DMS53 treated with DMSO at 0.1 percent for 48 hours (cell line): ENCODE results near the gene TSSK3.
"Not testable (repeated sequence)": the region's sequence is repeated elsewhere in the genome, so short reads cannot be mapped to it uniquely, and the experiment has no call there.

ENCODE experiments used
- DNase-seq: peaks from one replicate; lab custom pipeline; 2025; ENCODE audit not compliant: unreplicated experiment; lab: John Stamatoyannopoulos, UW

TSSK3 gene

DNA sequence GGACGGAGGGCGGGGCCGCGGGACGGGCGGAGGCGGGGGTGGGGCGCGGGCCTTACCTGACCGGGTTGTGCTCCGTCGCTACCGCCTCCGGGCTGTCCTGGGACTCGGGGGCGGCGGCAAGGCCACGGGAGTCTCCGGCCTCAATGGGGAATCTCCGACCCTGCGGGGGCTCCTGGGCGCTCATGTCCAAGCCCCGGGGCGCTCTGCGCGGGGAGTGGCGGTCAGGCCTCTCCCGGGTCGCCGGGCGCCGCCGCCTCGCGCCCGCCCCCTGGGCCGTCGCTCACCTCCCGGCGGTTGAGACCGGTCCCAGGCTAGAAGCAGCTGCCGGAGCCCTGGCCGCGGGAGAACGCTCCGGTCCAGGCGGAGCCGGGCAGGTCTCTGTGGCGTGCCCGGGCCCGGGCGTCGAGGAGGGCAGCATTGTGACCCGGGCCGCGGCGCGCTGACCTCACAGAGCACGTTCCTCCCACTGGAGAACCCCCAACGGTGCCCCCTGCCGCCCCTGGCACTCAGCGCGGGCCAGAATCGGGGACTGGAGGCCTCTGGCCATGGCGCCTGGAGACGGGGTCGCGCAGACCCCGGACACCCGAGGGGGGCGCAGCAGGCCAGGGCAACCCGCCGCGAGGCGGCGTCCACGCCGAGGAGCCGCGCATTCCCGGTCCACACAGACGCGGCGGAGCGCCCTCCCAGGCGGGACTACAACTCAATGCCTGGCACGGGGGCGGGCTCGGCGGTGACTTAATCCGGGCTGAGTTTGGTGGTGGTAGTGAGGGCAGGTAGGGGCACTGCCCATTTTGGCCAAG lies 465 bp upstream of the TSSK3 start:
- peak; percentile 14 for DNase-seq

DNA sequence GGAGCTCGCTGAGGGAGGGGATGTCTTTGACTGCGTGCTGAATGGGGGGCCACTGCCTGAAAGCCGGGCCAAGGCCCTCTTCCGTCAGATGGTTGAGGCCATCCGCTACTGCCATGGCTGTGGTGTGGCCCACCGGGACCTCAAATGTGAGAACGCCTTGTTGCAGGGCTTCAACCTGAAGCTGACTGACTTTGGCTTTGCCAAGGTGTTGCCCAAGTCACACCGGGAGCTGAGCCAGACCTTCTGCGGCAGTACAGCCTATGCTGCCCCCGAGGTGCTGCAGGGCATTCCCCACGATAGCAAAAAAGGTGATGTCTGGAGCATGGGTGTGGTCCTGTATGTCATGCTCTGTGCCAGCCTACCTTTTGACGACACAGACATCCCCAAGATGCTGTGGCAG lies 1.4 kb downstream of the TSSK3 start:
- DNase-seq: no peak

DNA sequence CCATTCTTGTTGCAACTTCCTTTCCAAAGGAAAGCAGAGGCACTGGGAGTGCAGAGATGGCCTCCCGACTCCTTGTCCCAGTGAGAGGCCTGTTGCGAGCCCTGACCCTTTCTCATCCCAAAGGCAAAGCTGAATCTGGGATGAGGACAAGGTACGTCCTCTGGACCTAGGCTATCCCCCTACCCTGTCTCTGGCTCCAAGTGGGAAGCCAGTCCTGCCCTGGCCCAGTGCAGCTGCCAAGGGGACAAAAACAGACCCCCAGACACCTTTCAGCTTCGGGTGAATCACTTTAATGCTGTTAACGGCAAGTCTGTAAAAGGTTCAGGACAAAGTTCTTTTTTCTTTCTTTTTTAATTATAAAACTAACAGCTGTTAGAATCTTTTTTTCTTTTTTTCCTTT lies 2.5 kb downstream of the TSSK3 start:
- no peak for DNase-seq

DNA sequence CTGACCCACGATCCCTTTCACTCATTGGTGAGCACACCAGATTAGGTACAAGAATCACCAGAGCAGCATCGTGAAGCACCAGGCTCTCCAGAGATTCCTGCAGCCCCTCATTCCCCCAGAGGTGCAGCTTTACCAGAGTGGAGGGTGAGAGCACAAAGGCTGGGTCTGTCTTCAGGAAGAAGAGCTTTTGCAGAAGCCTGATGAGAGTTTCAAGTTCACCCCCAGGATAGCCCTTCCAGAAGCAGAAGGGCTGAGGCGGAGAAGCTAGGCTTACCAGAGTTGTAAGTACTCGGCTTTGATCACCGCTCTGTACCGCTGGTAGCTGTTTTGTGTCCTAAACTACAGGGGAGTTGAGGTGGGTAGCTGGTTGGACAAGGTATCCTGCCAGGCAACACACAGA lies 3.1 kb downstream of the TSSK3 start:
- no peak for DNase-seq

DNA sequence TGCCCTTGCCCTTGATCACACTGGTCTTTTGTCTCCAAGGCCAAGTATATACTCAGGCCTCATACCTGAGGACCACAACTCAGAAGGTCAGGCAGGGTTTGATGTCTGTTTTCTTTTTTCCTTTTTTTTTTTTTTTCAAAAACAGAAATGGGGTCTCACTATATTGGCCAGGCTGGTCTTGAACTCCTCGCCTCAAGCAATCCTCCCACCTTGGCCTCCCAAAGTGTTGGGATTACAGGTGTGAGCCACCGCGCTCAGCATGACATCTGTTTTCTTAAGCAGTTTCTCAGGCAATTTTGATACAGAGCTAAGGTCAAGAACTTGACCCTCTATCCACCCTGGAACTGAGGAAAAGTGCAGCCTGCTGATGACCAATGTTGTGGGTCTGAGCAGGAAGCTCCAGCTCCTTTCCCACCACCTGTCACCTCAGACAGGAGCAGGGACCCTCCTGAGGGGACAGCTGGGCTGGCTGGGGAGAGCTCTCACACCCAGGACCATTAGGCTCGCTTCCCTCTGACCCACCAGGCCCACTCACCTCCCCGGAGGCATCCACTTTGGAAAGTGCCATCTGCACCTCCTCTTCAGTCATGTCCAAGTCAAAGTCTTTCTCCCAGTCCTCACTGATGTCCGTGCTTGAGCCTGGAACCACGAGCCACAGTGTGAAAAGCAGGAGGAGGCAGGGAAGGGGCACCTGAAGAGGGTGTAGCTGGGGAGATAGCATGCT lies 5.7 kb downstream of the TSSK3 start:
- no peak for DNase-seq

DNA sequence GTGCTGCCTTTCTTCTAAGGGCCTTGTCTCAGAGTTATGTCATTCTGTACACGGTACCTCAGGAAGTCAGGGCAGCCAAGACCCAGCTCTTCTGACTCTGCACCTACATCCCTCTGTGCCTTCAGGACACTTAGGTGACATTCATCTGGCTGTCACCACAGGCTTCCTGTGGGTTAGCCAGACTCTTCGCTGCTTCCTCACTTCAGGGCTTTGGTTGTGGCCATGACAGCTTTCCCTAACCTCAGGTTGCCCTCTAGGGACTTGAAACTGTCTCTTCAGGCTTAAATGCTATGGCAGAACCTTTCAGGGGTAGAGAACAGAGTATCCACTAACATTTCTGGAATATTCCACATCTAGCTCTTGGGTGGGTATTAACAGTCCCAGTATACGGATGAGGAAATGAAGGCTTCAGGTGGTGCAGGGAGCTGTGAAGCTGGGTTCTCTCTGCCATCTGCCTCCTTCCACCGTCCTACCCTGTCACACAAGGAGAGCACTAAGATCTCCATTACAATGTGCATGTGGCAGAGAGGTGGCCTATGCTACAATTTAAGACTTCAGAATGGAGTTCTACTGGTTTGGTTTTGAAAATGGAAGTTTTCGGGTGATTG lies 9.9 kb downstream of the TSSK3 start:
- no peak for DNase-seq

DNA sequence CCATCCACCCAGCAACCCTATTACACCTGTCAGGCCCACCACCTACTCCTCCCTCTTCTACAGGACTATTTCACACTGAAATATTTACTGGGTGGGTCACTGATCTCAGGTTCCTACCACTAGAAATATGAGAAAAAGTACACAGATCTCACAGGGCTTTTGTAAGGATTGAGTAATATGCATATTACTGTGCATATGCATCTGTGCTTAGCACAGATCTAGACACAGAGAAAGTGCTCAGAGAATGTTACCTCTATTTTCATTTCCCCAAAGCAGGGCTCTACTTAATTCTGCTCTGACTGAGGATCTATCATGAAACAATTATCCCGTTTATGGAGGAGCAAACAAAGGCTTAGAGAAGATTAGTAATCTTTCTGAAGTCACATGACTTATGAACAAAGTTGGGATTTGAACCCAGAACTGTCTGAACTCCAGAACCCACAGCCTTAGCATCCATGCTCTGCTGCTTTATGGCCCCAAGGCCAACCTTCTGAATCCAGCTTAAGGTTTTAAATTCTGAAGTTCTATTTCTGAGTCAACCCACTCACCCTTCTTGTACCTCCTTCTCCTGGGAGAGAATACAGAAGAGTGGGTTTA lies 11.8 kb downstream of the TSSK3 start:
- no peak for DNase-seq

DNA sequence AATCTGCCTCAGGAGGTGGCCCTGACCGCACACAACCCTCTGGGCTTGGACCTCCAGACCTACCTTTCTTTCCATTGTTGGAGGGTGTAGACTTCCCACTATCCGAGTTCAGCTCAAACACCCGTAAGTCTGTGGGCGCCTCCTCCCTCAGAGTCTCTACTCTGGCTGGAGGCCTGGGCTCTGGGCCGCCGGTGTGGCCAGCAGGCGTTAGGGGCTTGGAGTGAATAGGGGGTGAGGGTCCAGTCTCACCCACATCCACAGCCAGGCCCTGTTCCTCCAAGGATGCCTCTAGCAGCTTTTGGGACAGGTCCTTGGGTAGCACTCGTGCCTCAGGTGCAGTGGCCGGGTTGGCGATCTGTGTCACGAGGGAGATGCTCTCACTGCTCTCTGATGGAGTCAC lies 13.9 kb downstream of the TSSK3 start:
- no peak for DNase-seq

DNA sequence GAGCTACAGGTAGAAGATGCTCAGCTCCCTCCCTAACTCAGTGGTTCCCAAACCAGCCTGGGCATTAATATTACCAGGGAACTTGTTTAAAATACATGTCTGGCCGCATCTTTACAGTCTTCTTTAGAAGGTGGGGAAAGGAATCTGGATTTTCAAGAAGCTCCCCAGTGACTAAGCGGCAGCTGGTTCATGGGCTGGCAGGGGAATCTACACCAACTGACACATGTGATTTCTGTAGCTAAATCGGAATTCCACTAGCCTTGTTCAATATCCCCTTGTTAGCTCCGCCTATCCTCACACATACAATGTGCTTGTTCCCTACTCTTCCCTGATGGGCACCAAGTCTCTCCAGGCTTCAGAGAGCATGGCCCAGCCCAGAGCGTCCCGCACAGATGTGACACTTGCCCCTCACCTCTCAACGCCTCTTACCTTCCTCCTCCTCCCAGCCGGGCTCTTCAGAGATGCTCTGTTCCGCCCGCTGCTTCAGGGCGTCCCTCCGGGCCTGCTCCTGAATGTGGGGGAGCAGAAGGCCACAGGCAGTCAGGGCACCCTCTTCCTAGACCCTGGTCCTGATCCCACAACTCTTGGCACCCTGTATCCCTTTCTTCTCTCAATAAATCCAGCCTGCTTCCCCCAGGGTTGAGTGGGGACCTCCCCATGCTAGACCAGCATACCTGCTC lies 15.3 kb downstream of the TSSK3 start:
- DNase-seq: no peak

DNA sequence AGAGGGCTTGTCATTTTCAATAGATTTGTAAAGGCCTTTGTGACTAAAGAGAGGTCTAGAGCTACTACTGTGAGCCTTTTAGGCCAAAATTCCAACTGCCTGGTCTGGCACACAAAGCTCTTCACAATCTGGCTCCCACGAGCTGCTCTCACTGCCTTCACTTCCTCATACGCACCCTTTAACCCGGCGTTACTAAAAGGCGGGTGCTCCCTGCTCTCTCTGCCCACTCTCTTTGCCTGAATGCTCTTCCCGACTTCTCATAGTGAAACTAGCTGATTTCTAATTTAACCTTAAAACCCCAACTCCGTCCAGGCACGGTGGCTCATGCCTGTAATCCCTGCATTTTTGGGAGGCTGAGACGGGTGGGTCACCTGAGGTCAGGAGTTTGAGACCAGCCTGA lies 17.7 kb downstream of the TSSK3 start:
- no peak for DNase-seq

DNA sequence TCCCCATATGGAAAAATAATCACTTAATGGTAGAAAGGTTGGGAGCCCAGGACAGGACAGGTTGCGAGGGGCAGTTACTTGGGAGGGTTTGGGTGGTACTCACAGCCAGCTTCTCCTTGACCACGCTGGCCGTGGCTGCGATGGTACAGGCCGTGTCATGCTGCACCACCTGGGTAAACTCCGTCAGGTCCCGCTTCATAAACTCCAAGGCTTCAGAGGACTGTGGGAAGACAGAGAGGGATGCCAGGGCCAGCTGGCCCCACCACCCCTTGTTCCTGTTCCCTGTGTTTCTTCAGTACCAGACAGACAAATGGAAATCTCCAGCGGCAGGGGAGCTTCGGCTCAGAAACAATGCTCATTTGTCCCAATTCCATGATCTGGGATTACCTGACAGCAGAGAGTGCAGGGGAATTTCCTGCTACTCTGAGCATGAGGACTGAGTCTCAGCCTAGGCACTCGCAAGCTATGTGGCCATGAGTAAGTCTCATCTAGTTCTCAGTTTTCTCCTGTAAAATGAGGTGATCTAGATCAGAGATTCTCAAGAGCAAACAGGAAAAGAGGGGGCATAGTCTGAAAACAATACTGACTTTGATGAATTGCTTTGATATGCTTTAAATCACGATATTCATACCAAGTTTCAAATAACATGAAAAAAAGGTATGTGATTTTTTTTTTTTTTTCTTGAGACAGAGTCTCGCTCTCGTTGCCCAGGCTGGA lies 24.5 kb downstream of the TSSK3 start:
- DNase-seq: no peak

DNA sequence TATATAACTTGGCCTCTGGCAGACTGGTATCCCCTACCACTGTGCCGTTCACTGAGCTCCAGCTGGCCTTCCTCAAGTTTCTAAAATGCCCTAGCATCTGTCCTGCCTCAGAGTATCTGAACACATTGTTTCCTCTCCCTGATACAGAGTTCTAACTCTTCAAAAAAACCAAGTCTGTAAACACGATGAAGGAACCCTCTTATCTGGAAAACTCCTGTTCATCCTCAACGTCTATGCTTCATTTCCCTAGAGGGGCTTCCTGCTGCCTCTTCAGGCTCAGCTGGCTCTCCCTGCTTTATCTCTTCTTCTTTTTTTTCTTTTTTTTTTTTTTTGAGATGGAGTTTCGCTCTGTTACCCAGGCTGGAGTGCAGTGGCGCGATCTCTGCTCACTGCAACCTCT lies 26.3 kb downstream of the TSSK3 start:
- no peak for DNase-seq

DNA sequence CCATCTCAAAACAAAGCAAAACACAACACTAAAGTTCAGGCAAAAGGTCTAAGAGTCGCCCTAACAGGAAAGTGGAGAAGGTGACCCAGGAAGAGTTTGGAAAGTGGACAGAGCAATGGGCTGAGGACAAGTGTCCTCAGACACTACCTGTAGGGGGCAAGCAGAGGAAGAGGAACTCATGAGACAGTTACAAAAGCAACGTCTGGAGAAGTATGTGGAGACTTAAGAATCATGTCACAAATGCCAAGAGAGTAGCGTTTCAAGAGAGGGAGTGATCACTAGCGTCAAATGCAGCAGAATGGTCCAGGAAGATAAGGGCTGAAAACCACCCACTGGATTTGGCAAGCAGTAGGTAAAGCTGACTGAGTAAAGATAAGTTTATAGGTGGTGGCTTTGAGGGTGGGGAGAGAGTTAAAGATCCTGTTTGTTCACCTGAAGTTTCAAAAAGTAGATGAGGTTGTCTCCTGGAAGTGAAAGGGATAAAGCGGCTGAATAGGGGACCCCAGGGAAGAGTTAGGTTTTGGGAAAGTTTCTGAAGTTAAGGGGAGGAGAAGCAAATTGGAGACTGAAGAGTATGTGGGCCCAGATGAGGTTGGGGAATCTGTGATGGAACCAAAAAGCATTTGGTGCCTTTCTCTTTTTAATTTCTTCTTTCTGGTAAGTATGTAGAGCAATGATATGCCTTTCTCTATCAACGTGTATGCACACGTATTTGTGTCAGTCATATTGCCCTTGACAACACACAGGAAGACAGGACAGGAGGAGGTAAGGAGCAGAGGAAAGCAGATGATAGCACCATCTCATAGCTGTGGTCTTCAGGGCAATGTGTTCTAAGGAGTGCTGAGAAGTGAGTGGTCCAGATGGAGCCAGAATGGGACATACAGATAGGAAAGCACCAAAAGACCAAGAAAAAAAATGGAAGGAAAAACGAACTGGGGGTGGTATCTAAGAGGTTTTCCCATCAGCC lies 28.8 kb downstream of the TSSK3 start:
- no peak for DNase-seq

DNA sequence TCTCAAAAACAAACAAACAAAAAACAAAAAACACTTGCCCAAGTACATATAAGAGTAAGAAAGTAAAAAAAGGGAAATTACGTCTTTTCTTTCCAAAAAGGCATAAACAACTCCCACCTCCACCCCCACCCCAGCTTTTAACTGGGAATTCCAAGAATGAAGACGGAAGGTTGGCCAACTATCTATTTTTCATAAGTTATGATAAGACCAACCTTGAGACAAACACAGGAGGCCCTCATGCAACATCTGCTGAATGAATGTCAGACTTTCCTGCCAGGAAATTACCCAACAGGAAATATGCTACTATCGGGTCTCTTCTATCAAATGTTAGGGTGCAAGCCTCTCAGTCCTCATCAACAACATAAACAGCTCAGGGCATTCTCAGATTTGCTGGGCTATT lies 30.0 kb downstream of the TSSK3 start:
- no peak for DNase-seq

DNA sequence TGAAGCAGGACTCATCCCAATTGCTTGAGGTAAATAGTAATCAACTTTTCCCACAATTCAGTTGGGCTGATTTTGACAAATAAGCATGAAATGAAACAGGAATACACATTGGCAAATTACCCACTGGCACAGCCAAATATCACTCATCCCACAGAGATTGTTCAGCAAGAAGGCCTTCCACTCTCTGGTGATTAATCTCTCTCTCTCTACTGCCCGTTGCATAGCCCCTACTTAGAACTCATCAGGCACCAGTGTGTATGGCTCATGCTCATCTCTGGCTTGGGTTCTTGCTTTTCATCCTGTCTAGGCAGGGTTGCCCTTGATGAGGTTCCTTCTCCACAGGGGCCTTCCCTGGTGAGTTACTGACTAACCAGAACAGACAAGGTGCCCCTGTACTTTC lies 30.8 kb downstream of the TSSK3 start:
- no peak for DNase-seq

DNA sequence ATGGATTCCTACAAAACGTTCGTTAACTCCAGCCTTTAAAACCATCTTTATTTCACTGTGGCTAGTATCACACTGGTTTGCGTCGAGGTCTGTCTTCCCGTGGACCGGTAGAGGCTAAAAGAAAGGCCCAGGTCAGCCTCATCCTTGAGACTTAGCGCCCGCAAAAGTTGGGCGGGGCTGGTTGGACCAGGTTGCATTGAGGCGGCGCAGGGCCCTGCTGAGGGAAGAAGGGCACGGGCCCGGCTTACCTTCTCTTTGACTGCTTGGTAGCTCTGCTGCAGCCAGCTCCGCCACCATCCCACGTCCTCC lies 31.4 kb downstream of the TSSK3 start:
- DNase-seq: no peak

DNA sequence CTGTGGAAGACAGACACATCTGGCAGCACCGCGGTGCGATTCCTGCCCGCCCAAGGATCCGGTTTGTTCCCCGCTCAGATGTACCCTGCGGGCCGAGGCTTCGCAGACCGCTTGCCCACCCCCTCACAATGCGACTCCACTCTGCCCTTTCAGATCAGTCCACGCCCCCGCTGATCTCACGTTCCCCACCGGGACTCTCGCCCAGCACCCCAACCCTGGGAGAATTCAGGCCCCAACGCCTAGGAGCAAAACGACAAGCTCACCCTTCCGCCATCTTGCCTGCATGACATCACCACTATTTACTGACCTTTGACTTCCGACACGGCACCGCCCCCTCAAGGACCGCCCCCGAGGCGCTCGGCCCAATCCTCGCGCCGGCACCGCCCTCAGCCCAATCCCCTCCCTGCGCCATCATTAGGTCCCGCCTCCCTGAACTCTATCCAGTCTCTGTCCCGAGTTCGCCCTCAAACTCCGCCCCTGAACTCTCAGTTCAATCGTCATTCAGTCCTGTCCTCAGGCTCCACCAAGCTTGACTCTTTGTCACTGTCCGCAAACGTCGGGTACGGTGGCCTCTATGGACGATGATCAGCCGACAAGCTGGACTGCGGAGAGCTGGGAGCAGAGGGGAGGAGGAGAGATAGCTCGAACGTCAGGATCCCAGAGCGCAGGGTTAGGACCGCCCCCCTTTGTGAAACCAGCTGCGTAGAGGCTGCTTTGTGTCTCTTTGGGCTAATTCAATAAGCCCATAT lies 32.0 kb downstream of the TSSK3 start, which contains the start of gene BSDC1:
TSS of gene BSDC1 (minus strand) at position 301 of the 749 bp plus-strand sequence. CDS start at position 274, 27 bp downstream.
- peak; percentile 98 for DNase-seq

DNA sequence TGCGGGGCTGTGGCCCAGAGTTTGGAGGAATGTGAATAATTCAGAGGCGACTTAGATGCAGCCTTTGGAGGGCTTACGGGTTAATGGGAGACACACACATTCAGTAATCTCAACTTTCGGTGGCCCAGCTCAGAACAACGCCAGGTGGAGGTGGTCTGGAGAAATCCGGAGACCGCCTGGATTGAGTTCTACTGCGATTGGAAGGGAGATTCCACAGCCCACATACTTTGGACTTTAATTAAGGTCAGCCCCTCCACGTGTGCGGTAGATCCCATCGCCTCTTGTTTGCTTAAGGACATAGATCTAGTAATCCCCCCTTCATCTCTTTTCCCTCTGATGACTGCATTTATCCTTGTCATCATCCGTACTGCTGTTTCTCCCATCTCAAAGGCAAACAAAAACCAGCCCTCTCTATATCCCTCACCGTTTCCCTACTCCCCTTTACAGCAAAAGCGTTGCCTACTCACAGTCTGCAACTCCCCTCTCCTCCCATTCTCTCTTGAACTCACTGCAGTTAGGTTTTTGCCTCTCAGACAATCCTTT lies 32.6 kb downstream of the TSSK3 start:
- DNase-seq: no peak

DNA sequence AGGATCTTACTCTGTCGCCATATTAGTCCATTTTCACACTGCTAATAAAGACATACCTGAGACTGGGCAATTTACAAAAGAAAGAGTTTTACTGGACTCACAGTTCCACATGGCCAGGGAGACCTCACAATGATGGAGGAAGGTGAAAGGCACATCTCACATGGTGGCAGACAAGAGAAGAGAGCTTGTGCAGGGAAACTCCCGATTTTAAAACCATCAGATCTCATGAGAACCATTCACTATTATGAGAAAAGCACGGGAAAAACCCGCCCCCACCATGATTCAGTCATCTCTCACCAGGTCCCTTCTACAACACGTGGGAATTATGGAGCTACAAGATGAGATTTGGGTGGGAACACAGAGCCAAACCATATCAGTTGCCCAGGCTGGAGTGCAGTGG lies 34.2 kb downstream of the TSSK3 start:
- DNase-seq: not testable (repeated sequence)
